ENCODE data around the gene NOTO.
"Not testable (repeated sequence)": the region's sequence is repeated elsewhere in the genome, so short reads cannot be mapped to it uniquely, and the experiment has no call there.

Gene NOTO, protein sequence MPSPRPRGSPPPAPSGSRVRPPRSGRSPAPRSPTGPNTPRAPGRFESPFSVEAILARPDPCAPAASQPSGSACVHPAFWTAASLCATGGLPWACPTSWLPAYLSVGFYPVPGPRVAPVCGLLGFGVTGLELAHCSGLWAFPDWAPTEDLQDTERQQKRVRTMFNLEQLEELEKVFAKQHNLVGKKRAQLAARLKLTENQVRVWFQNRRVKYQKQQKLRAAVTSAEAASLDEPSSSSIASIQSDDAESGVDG

GRCh38 chr2:73202156-73203054, at the start of gene NOTO:
Gene NOTO, plus strand, starts transcription at chr2:73202574. Its CDS starts 93 bp downstream, at chr2:73202667.
- no peak for DNase-seq (ENCODE audit: low spot score)

DNA sequence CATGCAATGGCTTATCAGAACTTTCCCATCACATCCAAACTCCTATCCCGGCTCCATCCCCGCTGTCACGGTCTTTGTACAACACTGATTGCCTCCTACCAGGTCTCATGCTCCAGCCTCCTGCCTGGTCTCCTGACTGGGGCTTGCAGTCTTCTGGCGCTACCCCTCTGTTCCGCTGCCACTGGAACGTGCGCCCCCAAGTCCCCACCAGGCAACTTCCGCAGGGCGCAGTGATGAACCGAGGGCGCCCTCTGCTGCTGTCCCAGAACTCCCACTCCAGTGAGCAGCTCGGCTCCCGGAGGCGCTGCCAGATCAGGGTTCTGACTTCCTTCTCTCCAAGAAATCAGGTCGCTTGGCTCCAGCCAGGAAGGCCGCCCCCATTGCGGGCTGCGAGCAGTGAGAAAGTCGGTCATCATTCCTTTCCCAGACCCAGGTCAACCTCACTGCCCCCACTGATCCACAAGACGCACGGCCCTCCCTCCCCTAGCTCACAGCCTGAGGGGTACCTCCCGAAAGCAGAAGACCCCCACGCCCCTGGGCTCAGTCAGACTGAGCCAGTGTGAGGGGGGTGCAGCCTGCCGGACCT, 45.7 kb upstream of the NOTO start:
- no peak for DNase-seq (ENCODE audit: low spot score)

DNA sequence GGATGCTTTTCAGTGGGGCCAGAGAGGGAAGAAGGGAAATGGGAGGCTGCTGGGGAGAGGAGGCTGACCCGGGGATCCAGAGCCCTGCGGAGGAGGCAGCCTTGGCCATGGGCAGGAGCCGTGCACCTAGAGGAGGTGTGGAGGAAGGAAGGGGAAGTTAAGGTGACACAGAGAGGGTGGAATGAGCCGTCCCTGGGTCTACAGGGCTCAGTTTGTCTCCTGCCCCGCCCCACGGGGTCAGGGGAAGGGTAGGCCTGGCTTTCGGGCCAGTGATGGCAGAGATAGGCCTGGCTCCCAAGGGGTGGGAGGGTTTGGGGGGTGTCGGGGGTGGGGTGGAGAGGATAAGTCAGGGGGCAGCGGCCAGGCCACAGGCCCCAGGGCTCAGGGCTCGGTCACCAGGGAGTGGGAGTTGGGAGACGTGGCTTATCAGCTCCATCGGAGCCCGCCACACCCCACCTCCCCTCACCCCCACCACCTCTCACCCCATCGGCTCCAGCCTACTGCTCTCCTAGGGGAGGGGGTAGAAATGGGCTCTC, 39.5 kb upstream of the NOTO start:
- DNase-seq (ENCODE audit: low spot score): no peak

DNA sequence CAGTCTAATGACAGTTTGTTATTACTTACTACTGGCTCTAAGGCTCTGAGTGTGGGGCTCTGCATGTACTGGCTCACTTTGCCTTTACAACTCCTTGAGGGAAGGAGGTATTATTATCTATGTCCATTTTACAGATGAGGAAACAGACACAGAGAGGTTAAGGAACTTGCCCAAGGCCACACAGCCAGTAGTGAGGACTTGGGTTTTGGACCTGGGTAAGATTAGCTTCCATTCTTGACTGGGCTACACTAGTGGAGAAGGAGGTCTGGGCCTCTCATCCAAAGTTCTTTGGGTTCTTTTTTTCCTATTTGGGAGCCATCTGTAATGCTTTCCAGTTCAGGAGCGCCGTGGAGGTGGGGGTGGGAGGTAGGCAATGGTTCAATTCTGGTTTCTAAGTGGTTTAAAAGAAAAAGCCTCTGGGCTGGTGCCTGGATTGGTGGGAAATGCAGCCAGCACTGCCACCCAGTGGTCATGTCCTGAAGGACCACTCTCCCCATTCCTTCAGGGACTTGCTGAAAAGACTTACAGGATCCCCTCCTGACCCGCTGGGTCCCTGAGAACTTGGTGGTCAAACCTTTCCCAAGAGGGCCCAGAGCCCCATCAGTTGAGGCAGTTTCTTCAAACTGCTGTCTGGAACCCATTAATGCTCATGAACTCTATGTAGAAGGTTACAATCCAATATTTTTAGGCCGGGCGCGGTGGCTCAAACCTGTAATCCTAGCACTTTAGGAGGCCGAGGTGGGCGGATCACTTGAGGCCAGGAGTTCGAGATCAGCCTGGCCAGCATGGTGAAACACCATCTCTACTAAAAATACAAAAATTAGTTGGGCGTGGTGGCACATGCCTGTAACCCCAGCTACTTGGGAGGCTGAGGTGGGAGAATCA, 38.6 kb upstream of the NOTO start:
- peak; percentile 64 for DNase-seq (ENCODE audit: low spot score)

DNA sequence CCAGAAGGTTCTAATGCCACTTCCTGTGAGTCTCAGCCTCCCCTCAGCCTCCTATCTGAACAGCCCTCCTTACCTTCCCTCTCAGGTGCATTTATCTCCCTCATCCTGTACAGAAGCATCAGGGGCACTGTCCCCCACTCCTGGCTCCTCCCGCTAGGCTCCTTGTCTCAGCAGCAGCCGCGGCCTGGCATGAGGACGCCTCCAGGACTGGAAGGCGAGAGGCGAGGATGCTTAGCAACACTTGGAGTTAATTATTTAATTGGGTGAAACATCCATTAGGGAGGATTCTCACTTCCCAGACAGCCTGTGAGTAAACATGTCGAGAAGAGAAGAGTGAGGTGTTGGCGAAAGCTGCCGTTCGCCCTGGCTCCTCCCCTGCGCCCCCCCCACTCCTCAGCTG, 36.4 kb upstream of the NOTO start:
- DNase-seq (ENCODE audit: low spot score): not testable (repeated sequence)

- not testable (repeated sequence) for DNase-seq (ENCODE audit: low spot score)
Measured at GRCh38 chr2:73166813-73167212, 35.6 kb upstream of the NOTO start.

DNA sequence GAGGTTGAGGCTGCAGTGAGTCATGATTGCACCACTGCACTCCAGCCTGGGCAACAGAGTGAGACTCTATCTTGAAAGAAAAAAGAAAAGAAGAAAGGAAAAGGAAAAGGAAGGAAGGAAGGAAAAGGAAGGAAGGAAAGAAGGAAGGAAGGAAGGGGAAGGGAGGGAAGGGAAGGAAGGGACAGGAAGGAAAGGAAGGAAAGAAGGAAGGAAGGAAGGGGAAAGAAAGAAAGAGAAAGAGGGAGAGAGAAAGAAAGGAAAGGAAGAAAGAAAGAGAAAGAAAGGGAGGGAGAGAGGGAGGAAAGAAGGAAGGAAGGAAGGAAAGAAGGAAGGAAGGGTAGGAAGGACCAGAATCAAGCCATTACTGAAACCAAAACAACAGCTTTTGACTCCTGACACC, 34.0 kb upstream of the NOTO start:
- DNase-seq (ENCODE audit: low spot score): not testable (repeated sequence)

GRCh38 chr2:73170341-73170740, 32.0 kb upstream of the NOTO start:
- DNase-seq (ENCODE audit: low spot score): not testable (repeated sequence)

GRCh38 chr2:73172963-73173362, 29.4 kb upstream of the NOTO start:
- DNase-seq (ENCODE audit: low spot score): no peak

- DNase-seq (ENCODE audit: low spot score): no peak
Measured at GRCh38 chr2:73173781-73174180, 28.6 kb upstream of the NOTO start.

DNA sequence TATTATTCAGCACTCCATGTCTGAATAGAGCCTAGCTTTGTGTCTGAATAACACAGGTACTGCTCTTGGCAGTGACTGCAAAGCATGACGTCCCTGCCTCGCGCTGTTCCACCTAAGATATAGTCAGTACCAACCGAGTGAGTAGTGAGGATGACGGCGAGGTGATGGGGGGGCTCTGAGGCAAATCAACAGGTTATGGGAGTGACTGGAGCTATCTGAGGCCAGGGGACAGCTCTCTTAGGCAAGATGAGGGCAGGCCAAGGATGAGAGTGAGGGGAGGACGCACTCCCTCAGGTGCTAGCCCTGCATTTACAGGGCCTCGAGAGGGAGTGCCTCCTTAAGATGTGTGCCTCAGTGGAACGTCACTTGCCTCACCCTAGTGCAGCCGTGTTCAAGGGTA, 28.1 kb upstream of the NOTO start:
- DNase-seq (ENCODE audit: low spot score): no peak

DNA sequence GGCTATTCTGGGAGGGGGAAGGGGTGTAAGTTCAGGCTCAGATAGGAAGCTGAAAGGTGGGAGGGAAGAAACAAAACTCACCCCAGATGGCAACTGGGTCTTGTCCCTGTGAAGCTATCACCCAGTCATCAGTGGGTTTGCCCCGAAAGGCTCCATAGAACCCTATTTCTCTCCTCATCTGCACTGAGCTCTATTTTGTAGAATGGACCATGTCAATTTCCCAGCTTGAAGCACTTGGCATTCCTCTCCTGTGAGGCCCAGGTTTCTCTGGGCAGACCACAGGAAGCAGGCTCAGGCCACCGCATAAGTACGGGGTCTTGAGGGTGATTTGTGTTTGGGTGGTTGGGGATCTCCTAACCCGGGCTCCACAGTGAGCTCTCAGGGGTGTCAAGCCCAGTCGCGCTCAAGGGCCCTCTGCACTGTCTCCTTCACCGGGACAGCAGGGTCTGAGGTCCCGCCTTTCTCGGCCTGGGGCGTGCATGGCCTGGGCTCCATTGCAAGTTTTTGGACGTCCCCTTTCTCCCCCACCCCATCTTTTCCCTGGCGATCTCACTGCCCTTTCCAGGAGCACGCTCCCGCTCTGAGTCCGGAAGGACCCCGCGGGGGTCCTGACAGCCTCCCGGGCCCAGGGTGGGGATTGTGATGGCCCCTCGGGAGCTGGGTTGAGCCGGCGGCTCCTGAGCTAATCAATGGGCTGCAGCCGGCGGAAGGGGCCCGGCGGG, 27.3 kb upstream of the NOTO start:
- no peak for DNase-seq (ENCODE audit: low spot score)

GRCh38 chr2:73175663-73176204, 26.6 kb upstream of the NOTO start:
- DNase-seq (ENCODE audit: low spot score): no peak

DNA sequence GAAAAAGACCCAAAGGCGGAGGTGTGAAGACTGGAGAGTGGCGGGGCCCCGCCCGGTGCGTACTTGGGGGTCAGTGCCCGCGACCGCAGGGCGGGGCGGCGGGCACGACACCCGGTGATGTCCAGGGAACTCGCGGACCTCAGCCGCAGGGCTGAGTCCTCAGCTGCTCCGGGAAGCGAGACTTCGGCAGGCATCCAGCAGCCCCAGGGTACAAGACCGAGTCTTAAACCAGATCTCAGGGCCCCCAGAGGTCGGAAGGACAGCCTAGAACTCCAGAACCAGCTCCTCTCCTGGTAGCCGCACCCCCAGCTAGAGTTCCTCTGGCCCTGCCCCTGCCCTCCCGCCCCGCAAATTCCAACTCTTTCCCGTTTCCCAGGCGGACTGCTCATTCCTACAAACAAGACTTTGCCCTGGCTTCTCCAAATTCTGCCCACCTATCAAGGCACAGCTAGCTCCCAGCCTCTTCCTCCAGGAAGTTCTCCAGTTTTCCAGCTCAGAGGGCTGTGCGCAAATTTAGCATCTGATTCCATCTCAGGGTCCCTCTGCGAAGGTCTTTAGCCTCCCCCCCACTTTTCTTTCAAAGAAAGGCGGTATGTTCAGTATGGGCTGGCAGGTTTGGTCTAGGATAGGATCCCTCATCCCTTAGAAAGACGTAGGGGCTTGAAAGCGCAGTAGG, 26.0 kb upstream of the NOTO start:
- DNase-seq (ENCODE audit: low spot score): no peak

GRCh38 chr2:73176881-73177644, 25.3 kb upstream of the NOTO start:
- DNase-seq (ENCODE audit: low spot score): peak; percentile 88

DNA sequence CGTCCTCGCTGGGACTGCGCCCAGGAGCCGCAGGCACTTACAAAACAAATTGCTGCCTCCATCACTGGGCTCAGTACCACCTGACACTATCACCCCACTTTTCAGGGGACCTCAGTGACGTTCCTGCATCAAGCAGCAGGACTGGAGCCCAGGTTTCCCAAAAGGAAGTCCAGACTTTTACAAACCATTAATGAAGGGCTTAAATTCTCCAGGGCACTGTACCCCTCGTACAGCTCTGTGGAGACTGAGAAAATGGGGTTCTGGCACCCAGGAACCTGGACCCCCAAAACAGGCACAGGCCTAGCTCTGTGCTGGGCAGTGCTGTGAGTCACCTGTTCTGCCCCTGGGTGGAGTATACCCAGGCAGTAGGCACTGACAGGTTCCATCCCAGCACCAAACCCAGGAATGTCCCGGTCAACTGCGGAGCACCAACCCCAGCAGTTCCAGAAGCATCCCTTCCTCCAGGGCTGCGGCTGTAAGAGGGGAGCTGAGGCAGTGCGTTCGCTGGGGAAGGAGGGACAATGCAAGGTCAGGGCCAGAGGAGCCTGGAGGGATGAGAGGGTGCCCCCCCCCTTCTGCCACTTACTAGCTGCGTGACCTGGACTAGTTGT, 24.6 kb upstream of the NOTO start:
- DNase-seq (ENCODE audit: low spot score): no peak

DNA sequence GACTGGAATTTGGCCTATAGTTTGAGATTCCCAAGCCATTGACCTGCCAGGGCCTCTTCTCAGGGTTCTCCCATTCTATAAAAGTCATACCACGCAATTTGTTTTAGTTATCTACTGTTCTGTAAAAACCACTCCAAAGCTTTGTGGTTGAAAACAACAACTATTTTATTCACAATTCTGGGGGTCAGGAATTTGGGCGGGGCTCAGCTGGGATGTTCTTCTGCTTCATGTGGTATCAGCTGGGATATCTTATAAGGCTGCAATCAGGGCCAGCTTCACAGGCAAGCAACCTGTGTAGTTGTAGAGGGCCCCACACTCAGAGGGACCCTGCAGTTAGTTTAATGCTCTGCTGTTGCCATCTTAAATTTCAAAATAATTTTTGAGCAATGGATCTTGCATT, 16.4 kb upstream of the NOTO start:
- no peak for DNase-seq (ENCODE audit: low spot score)

DNA sequence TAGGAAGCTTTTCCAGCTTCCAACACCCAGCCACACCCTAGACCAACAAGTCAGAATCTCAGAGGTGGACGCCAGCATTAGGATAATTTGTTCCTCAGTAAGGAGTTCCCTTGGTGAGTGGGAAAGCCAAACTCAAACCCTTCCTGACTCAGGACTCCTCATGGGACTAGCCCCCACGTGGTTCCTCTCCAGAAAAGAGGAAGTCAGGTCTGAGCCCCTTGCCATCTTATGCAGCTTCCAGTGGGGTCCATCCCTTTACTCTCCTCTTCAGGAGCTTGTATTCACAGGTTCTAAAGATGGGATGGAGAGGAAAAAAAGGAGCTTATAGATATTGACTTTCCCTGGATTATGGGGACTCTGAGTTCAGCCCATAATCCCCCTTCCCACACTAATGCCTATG, 14.8 kb upstream of the NOTO start:
- no peak for DNase-seq (ENCODE audit: low spot score)

DNA sequence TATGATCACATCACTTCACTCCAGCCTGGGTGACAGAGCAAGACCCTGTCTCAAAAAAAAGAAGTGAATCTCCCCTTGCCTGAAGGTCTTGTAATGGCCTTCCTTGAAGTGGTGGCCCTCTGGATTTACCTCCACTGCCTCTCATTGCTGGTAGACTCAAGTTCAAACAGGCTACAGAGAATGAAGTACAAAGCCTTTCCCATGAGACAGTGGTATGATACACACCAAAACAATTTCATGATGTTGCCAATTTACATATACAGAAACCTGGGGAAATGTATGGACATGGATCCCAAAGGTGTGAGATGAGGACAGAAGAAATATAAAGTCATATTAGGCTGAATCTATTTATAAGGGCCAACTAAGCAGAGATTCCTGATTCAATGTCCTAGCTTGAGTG, 4.8 kb upstream of the NOTO start:
- no peak for DNase-seq (ENCODE audit: low spot score)

Measured in LoVo (cell line).